HEK293 (cell line): ENCODE data around the gene KARS1.

Experiments
- EGR2 ChIP-seq: fragments of 450-650 bp; formaldehyde crosslinking; IDR thresholded peaks from 2 replicates; pipeline ENCODE4 v1.5.1; 2016; ENCODE audit warnings: low read depth, missing biosample characterization, missing genetic modification characterization
- GLIS1 ChIP-seq: fragments of 450-650 bp; formaldehyde crosslinking; IDR thresholded peaks from 2 replicates; pipeline ENCODE4 v1.5.1; 2016; ENCODE audit warnings: missing biosample characterization, missing genetic modification characterization
- KLF1 ChIP-seq: fragments of 450-650 bp; formaldehyde crosslinking; IDR thresholded peaks from 2 replicates; pipeline ENCODE4 v1.5.1; 2016; ENCODE audit warnings: missing biosample characterization, missing genetic modification characterization
- RBAK ChIP-seq: fragments of 450-650 bp; formaldehyde crosslinking; IDR thresholded peaks from 2 replicates; pipeline ENCODE4 v1.5.1; 2016; ENCODE audit warnings: missing biosample characterization, missing genetic modification characterization
- TCF7L2 ChIP-seq: IDR thresholded peaks from 2 replicates; pipeline ENCODE4 v1.6.1; 2011; ENCODE audit warnings: low read depth, mild to moderate bottlenecking, inconsistent platforms, low read length, moderate library complexity, borderline replicate concordance
- ZBTB17 ChIP-seq: fragments of 450-650 bp; formaldehyde crosslinking; IDR thresholded peaks from 2 replicates; pipeline ENCODE4 v1.5.1; 2016; ENCODE audit warnings: missing biosample characterization, missing genetic modification characterization
- ZNF169 ChIP-seq: fragments of 450-650 bp; formaldehyde crosslinking; IDR thresholded peaks from 2 replicates; pipeline ENCODE4 v1.5.1; 2016; ENCODE audit warnings: missing biosample characterization, missing genetic modification characterization
- ZNF174 ChIP-seq: fragments of 450-650 bp; formaldehyde crosslinking; IDR thresholded peaks from 2 replicates; pipeline ENCODE4 v1.5.0; 2017; ENCODE audit warnings: missing biosample characterization, mild to moderate bottlenecking, missing genetic modification characterization
- ZNF184 ChIP-seq: fragments of 450-650 bp; IDR thresholded peaks from 2 replicates; pipeline ENCODE4 v1.5.1; 2018; ENCODE audit warnings: missing biosample characterization, mild to moderate bottlenecking, missing genetic modification characterization
- ZNF214 ChIP-seq: fragments of 450-650 bp; formaldehyde crosslinking; IDR thresholded peaks from 2 replicates; pipeline ENCODE4 v1.5.1; 2017; ENCODE audit warnings: missing biosample characterization, mild to moderate bottlenecking, missing genetic modification characterization, borderline replicate concordance
- ZNF292 ChIP-seq: fragments of 450-650 bp; formaldehyde crosslinking; IDR thresholded peaks from 2 replicates; pipeline ENCODE4 v1.5.1; 2016; ENCODE audit warnings: low read depth, missing biosample characterization, missing genetic modification characterization, borderline replicate concordance
- ZNF302 ChIP-seq: fragments of 450-650 bp; formaldehyde crosslinking; IDR thresholded peaks from 2 replicates; pipeline ENCODE4 v1.5.1; 2016; ENCODE audit warnings: missing biosample characterization, missing genetic modification characterization, low read depth
- ZNF324 ChIP-seq: fragments of 450-650 bp; formaldehyde crosslinking; IDR thresholded peaks from 2 replicates; pipeline ENCODE4 v1.5.1; 2016; ENCODE audit warnings: missing biosample characterization, missing genetic modification characterization
- ZNF37A ChIP-seq: fragments of 450-650 bp; IDR thresholded peaks from 2 replicates; pipeline ENCODE4 v1.5.1; 2018; ENCODE audit warnings: missing biosample characterization, missing genetic modification characterization
- ZNF426 ChIP-seq: fragments of 450-650 bp; formaldehyde crosslinking; IDR thresholded peaks from 2 replicates; pipeline ENCODE4 v1.5.1; 2017; ENCODE audit warnings: missing biosample characterization, missing genetic modification characterization, mild to moderate bottlenecking, inconsistent platforms, moderate library complexity
- ZNF433 ChIP-seq: fragments of 450-650 bp; formaldehyde crosslinking; IDR thresholded peaks from 2 replicates; pipeline ENCODE4 v1.5.1; 2016; ENCODE audit warnings: missing biosample characterization, missing genetic modification characterization, low read depth
- ZNF529 ChIP-seq: fragments of 450-650 bp; formaldehyde crosslinking; IDR thresholded peaks from 2 replicates; pipeline ENCODE4 v1.5.1; 2017; ENCODE audit warnings: missing genetic modification characterization, missing biosample characterization; ENCODE audit not compliant: insufficient replicate concordance
- ZNF530 ChIP-seq: fragments of 450-650 bp; formaldehyde crosslinking; IDR thresholded peaks from 2 replicates; pipeline ENCODE4 v1.5.1; 2016; ENCODE audit warnings: low read depth, missing biosample characterization, missing genetic modification characterization
- ZNF571 ChIP-seq: fragments of 450-650 bp; formaldehyde crosslinking; IDR thresholded peaks from 2 replicates; pipeline ENCODE4 v1.5.0; 2017; ENCODE audit warnings: missing biosample characterization, missing genetic modification characterization
- ZNF585B ChIP-seq: fragments of 450-650 bp; formaldehyde crosslinking; IDR thresholded peaks from 2 replicates; pipeline ENCODE4 v1.5.1; 2016; ENCODE audit warnings: missing biosample characterization, missing genetic modification characterization
- ZSCAN30 ChIP-seq: fragments of 450-650 bp; IDR thresholded peaks from 2 replicates; pipeline ENCODE4 v1.5.1; 2018; ENCODE audit warnings: missing biosample characterization, mild to moderate bottlenecking, missing genetic modification characterization, moderate library complexity
- TF ChIP-seq, protein P1 (sequence below): fragments of 450-650 bp; formaldehyde crosslinking; IDR thresholded peaks from 2 replicates; pipeline ENCODE4 v1.5.1; 2016; ENCODE audit warnings: missing biosample characterization, missing genetic modification characterization
- TF ChIP-seq, protein P2 (sequence below): fragments of 450-650 bp; formaldehyde crosslinking; IDR thresholded peaks from 2 replicates; pipeline ENCODE4 v1.5.1; 2016; ENCODE audit warnings: missing biosample characterization, missing genetic modification characterization
- TF ChIP-seq, protein P3 (sequence below): fragments of 450-650 bp; formaldehyde crosslinking; IDR thresholded peaks from 2 replicates; pipeline ENCODE4 v1.5.1; 2016; ENCODE audit warnings: missing biosample characterization, missing genetic modification characterization
- TF ChIP-seq, protein P4 (sequence below): fragments of 450-650 bp; formaldehyde crosslinking; IDR thresholded peaks from 2 replicates; pipeline ENCODE4 v1.5.1; 2016; ENCODE audit warnings: missing biosample characterization, missing genetic modification characterization
- TF ChIP-seq, protein P5 (sequence below): fragments of 450-650 bp; formaldehyde crosslinking; IDR thresholded peaks from 2 replicates; pipeline ENCODE4 v1.5.1; 2016; ENCODE audit warnings: missing biosample characterization, missing genetic modification characterization
- TF ChIP-seq, protein P6 (sequence below): fragments of 450-650 bp; formaldehyde crosslinking; IDR thresholded peaks from 2 replicates; pipeline ENCODE4 v1.5.1; 2016; ENCODE audit warnings: missing biosample characterization, missing genetic modification characterization
- TF ChIP-seq, protein P7 (sequence below): fragments of 450-650 bp; formaldehyde crosslinking; IDR thresholded peaks from 2 replicates; pipeline ENCODE4 v1.5.1; 2016; ENCODE audit warnings: missing biosample characterization, missing genetic modification characterization

The KARS1 gene

DNA sequence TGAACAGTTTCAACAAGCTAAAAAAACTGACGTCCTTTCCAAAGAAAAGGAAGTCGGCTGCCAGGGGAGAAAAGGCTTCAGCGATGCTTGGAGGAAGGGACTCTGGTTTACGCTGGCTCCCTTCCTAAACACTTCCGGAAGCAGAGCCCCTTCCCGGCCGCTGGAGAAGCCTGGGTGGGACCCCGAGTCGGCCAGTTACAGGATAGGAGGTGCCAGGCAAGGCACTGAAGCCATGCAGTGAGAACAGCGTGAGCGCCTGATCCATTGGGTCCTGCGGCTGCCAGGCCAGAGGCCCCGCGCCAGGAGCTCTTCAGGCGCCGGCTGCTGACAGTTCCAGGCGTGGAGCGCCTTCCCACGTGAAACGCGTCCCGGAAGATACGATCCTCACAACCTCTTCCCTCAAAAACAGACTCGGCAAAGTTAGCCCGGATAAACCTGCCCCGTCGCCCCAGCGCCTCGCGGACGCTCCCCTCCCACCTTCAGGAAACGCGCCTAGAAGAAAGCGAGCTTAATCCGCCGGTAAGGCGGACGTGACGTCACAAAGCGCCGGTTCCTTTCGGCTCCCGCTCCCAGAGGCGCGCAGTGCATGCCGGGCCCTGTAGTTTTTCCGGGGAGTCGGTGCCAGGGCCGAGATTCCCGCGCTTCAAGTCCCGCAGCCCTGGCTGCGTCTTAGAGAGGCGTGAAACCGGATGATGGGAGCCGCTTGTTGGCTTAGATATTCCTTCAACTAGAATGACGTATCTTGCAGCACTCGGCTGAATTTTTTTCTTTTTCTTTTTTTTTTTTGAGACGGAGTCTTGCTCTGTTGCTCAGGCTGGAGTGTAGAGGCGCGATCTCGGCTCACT is 24.5 kb downstream of the KARS1 start, which contains the start of gene ADAT1 (continued):
- peak; percentile 35; the same call in 1 of the 2 replicates for TF ChIP-seq ZNF324 (tag by site-specific recombination)
- TF ChIP-seq ZNF292 (tag by site-specific recombination): no peak
- TF ChIP-seq ZNF426 (tag by site-specific recombination): no peak
- TF ChIP-seq, protein P1, sequence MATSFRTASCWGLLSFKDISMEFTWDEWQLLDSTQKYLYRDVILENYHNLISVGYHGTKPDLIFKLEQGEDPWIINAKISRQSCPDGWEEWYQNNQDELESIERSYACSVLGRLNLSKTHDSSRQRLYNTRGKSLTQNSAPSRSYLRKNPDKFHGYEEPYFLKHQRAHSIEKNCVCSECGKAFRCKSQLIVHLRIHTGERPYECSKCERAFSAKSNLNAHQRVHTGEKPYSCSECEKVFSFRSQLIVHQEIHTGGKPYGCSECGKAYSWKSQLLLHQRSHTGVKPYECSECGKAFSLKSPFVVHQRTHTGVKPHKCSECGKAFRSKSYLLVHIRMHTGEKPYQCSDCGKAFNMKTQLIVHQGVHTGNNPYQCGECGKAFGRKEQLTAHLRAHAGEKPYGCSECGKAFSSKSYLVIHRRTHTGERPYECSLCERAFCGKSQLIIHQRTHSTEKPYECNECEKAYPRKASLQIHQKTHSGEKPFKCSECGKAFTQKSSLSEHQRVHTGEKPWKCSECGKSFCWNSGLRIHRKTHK: no peak
- no peak for TF ChIP-seq GLIS1 (tag by site-specific recombination)
- TF ChIP-seq, protein P2, sequence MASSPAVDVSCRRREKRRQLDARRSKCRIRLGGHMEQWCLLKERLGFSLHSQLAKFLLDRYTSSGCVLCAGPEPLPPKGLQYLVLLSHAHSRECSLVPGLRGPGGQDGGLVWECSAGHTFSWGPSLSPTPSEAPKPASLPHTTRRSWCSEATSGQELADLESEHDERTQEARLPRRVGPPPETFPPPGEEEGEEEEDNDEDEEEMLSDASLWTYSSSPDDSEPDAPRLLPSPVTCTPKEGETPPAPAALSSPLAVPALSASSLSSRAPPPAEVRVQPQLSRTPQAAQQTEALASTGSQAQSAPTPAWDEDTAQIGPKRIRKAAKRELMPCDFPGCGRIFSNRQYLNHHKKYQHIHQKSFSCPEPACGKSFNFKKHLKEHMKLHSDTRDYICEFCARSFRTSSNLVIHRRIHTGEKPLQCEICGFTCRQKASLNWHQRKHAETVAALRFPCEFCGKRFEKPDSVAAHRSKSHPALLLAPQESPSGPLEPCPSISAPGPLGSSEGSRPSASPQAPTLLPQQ (tag by site-specific recombination): peak; percentile 73
- TF ChIP-seq, protein P3, sequence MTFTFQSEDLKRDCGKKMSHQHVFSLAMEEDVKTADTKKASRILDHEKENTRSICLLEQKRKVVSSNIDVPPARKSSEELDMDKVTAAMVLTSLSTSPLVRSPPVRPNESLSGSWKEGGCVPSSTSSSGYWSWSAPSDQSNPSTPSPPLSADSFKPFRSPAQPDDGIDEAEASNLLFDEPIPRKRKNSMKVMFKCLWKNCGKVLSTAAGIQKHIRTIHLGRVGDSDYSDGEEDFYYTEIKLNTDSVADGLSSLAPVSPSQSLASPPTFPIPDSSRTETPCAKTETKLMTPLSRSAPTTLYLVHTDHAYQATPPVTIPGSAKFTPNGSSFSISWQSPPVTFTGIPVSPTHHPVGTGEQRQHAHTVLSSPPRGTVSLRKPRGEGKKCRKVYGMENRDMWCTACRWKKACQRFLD: 0 out of 2 replicates have a peak, but pooled peaks have one; percentile 51
- no peak for TF ChIP-seq RBAK
- TF ChIP-seq ZNF169 (tag by site-specific recombination): no peak
- no peak for TF ChIP-seq ZNF214 (tag by site-specific recombination)
- TF ChIP-seq ZNF530 (tag by site-specific recombination): no peak
- no peak for TF ChIP-seq ZNF174 (tag by site-specific recombination)
- TF ChIP-seq, protein P4, sequence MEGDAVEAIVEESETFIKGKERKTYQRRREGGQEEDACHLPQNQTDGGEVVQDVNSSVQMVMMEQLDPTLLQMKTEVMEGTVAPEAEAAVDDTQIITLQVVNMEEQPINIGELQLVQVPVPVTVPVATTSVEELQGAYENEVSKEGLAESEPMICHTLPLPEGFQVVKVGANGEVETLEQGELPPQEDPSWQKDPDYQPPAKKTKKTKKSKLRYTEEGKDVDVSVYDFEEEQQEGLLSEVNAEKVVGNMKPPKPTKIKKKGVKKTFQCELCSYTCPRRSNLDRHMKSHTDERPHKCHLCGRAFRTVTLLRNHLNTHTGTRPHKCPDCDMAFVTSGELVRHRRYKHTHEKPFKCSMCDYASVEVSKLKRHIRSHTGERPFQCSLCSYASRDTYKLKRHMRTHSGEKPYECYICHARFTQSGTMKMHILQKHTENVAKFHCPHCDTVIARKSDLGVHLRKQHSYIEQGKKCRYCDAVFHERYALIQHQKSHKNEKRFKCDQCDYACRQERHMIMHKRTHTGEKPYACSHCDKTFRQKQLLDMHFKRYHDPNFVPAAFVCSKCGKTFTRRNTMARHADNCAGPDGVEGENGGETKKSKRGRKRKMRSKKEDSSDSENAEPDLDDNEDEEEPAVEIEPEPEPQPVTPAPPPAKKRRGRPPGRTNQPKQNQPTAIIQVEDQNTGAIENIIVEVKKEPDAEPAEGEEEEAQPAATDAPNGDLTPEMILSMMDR (tag by site-specific recombination): 0 out of 2 replicates have a peak, but pooled peaks have one; percentile 13
- TF ChIP-seq, protein P5, sequence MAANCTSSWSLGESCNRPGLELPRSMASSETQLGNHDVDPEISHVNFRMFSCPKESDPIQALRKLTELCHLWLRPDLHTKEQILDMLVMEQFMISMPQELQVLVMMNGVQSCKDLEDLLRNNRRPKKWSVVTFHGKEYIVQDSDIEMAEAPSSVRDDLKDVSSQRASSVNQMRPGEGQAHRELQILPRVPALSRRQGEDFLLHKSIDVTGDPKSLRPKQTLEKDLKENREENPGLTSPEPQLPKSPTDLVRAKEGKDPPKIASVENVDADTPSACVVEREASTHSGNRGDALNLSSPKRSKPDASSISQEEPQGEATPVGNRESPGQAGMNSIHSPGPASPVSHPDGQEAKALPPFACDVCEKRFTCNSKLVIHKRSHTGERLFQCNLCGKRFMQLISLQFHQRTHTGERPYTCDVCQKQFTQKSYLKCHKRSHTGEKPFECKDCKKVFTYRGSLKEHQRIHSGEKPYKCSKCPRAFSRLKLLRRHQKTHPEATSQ (tag by site-specific recombination): no peak
- TF ChIP-seq KLF1 (tag by site-specific recombination): peak; percentile 59; the same call in 1 of the 2 replicates
- no peak; the same call in 1 of the 2 replicates for TF ChIP-seq ZSCAN30 (tag by site-specific recombination)
- no peak for TF ChIP-seq ZNF37A (tag by site-specific recombination)
- TF ChIP-seq, protein P6, sequence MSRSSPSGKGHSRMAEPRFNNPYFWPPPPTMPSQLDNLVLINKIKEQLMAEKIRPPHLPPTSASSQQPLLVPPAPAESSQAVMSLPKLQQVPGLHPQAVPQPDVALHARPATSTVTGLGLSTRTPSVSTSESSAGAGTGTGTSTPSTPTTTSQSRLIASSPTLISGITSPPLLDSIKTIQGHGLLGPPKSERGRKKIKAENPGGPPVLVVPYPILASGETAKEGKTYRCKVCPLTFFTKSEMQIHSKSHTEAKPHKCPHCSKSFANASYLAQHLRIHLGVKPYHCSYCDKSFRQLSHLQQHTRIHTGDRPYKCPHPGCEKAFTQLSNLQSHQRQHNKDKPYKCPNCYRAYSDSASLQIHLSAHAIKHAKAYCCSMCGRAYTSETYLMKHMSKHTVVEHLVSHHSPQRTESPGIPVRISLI: peak; percentile 39; the same call in 1 of the 2 replicates
- TF ChIP-seq ZNF585B (tag by site-specific recombination): no peak
- TF ChIP-seq ZNF529: no peak
- TF ChIP-seq TCF7L2: no peak
- TF ChIP-seq ZNF184 (tag by site-specific recombination): no peak
- TF ChIP-seq ZNF302 (tag by site-specific recombination): no peak
- no peak for TF ChIP-seq ZNF571 (tag by site-specific recombination)
- TF ChIP-seq ZNF433 (tag by site-specific recombination): no peak
- peak; percentile 89 for TF ChIP-seq ZBTB17
- TF ChIP-seq, protein P7, sequence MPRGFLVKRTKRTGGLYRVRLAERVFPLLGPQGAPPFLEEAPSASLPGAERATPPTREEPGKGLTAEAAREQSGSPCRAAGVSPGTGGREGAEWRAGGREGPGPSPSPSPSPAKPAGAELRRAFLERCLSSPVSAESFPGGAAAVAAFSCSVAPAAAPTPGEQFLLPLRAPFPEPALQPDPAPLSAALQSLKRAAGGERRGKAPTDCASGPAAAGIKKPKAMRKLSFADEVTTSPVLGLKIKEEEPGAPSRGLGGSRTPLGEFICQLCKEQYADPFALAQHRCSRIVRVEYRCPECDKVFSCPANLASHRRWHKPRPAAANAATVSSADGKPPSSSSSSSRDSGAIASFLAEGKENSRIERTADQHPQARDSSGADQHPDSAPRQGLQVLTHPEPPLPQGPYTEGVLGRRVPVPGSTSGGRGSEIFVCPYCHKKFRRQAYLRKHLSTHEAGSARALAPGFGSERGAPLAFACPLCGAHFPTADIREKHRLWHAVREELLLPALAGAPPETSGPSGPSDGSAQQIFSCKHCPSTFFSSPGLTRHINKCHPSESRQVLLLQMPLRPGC (tag by site-specific recombination): no peak
- peak; percentile 10; the same call in 1 of the 2 replicates for TF ChIP-seq EGR2
